Measurements from ENCODE around the gene RPP25. TPM values are rescaled to one million over a fixed set of nuclear protein-coding genes. Genes with fewer than 3 reads are reported as not detected.

The RPP25 gene
- total and polyA plus RNA-seq, 4 donors, result 2.2 to 3.3 (median 2.3) TPM

- no peak for TF ChIP-seq JUND (IDR thresholded peaks at IDR 0.05)
Observed at GRCh38 chr15:74960286-74960685, 3.7 kb upstream of the RPP25 start.

GRCh38 chr15:74959586-74959939 is 3.0 kb upstream of the RPP25 start:
- 32% methylated on average over 8 of the region's 8 CpGs for WGBS
- DNase-seq (ENCODE audit: low spot score), result no peak
- no peak overlapping the region for H3K4me3 ChIP-seq (ENCODE audit: low read depth in 1 of 3, low read length in 3 of 3)
- TF ChIP-seq GABPA (IDR thresholded peaks at IDR 0.05 in 1 of 2, conservative IDR thresholded peaks at IDR 0.05 in 1 of 2), result no peak
- TF ChIP-seq, protein P1, sequence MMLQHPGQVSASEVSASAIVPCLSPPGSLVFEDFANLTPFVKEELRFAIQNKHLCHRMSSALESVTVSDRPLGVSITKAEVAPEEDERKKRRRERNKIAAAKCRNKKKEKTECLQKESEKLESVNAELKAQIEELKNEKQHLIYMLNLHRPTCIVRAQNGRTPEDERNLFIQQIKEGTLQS (IDR thresholded peaks at IDR 0.05), result no peak
- TF ChIP-seq HNF4G (IDR thresholded peaks at IDR 0.05), result no peak
- no peak for TF ChIP-seq EGR1 (IDR thresholded peaks at IDR 0.05; ENCODE audit: low read depth in 2 of 2)
- TF ChIP-seq SP1 (IDR thresholded peaks at IDR 0.05), result no peak
- no peak for TF ChIP-seq RAD21 (IDR thresholded peaks at IDR 0.05)
- TF ChIP-seq MAX (IDR thresholded peaks at IDR 0.05), result no peak
- TF ChIP-seq ZBTB33 (IDR thresholded peaks at IDR 0.05), result no peak
- TF ChIP-seq TAF1 (conservative IDR thresholded peaks at IDR 0.05), result no peak
- TF ChIP-seq JUND (IDR thresholded peaks at IDR 0.05), result no peak
- TF ChIP-seq NR2F2 (IDR thresholded peaks at IDR 0.05), result no peak
- TF ChIP-seq RXRA (IDR thresholded peaks at IDR 0.05), result no peak
- no peak for TF ChIP-seq CTCF (IDR thresholded peaks at IDR 0.05; ENCODE audit: low read depth, low read length, missing input control)
- no peak for TF ChIP-seq FOXA2 (IDR thresholded peaks at IDR 0.05)
- no peak for TF ChIP-seq FOXA1 (IDR thresholded peaks at IDR 0.05)
- H3K27ac ChIP-seq (ENCODE audit: low read depth in 1 of 2, low read length in 2 of 2), result no peak overlapping the region
- H3K27me3 ChIP-seq (ENCODE audit: control insufficient read depth in 4 of 4, insufficient read depth in 4 of 4, low read length in 3 of 4), result peaks cover 0 to 11% (median 4%) of the 10 kb centered on the region in 4 donors
- no peaks in the 10 kb centered on the region for H3K36me3 ChIP-seq (ENCODE audit: control insufficient read depth in 4 of 4, insufficient read depth in 3 of 4, low read depth in 1 of 4, low read length in 3 of 4)
- H3K9ac ChIP-seq (ENCODE audit: low read depth in 1 of 2, low read length in 2 of 2), result no peak overlapping the region
- H3K9me3 ChIP-seq (ENCODE audit: control insufficient read depth in 4 of 4, low read length in 3 of 4), result no peaks in the 10 kb centered on the region
- peaks cover 18 to 28% (median 23%) of the 10 kb centered on the region in 4 donors for H3K4me1 ChIP-seq (ENCODE audit: control insufficient read depth in 4 of 4, insufficient read depth in 4 of 4, low read length in 3 of 4)

More at GRCh38 chr15:74960286-74960685, 3.7 kb upstream of the RPP25 start:
- DNase-seq (ENCODE audit: low spot score), result no peak
- Histone ChIP-seq H3K36me3 (ENCODE audit: control insufficient read depth in 4 of 4, insufficient read depth in 3 of 4, low read depth in 1 of 4, low read length in 3 of 4) (no peaks in the 10 kb centered on the region), H3K9me3 (ENCODE audit: control insufficient read depth in 4 of 4, low read length in 3 of 4) (no peaks in the 10 kb centered on the region), H3K9ac (ENCODE audit: low read depth in 1 of 2, low read length in 2 of 2) (no peak overlapping the region), H3K27me3 (ENCODE audit: control insufficient read depth in 4 of 4, insufficient read depth in 4 of 4, low read length in 3 of 4) (peaks cover 0 to 11% (median 4%) of the 10 kb centered on the region in 4 donors), H3K4me1 (ENCODE audit: control insufficient read depth in 4 of 4, insufficient read depth in 4 of 4, low read length in 3 of 4) (peaks cover 18 to 27% (median 22%) of the 10 kb centered on the region in 4 donors), H3K27ac (ENCODE audit: low read depth in 1 of 2, low read length in 2 of 2) (no peak overlapping the region), H3K4me3 (ENCODE audit: low read depth in 1 of 3, low read length in 3 of 3) (no peak overlapping the region)
- WGBS, result 61% methylated on average over 1 of the region's 1 CpG

Measured in liver (tissue), 9 donors.